Stimulated activated CD4-positive, alpha-beta T cell treated with anti-CD3 and anti-CD28 coated beads, Interleukin-4, amount 100 ng/mL, for 1 hour (primary cell): ENCODE data around the gene PXDC1.

Experiments
- DNase-seq: peaks from one replicate; pipeline ENCODE4 v3.0.0-alpha.2; 2020

The PXDC1 gene

GRCh38 chr6:3746119-3746691, 5.3 kb downstream of the PXDC1 start:
- DNase-seq = no peak

- no peak for DNase-seq
These were observed 5.9 kb downstream of the PXDC1 start for GRCh38 chr6:3745566-3746118.

- no peak for DNase-seq
These were observed 6.5 kb downstream of the PXDC1 start for GRCh38 chr6:3744901-3745470.

- no peak for DNase-seq
These were observed 7.2 kb downstream of the PXDC1 start for GRCh38 chr6:3744211-3744900.

GRCh38 chr6:3743541-3743940, 8.0 kb downstream of the PXDC1 start:
- no peak for DNase-seq

GRCh38 chr6:3742426-3743344, 8.8 kb downstream of the PXDC1 start:
- peak; percentile 92 for DNase-seq

- DNase-seq = no peak
These were observed 9.5 kb downstream of the PXDC1 start for GRCh38 chr6:3742076-3742425.

GRCh38 chr6:3741477-3741871, 10.0 kb downstream of the PXDC1 start:
- DNase-seq = no peak

GRCh38 chr6:3740551-3741476, 10.7 kb downstream of the PXDC1 start:
- DNase-seq = no peak

GRCh38 chr6:3739311-3739897, 12.1 kb downstream of the PXDC1 start:
- DNase-seq = no peak

- no peak for DNase-seq
These were observed 13.0 kb downstream of the PXDC1 start for GRCh38 chr6:3738381-3739131.

- DNase-seq = no peak
These were observed 13.7 kb downstream of the PXDC1 start for GRCh38 chr6:3737831-3738210.

GRCh38 chr6:3737149-3737830, 14.2 kb downstream of the PXDC1 start:
- no peak for DNase-seq

- no peak for DNase-seq
These were observed 16.4 kb downstream of the PXDC1 start for GRCh38 chr6:3735029-3735605.

- DNase-seq = no peak
These were observed 17.5 kb downstream of the PXDC1 start for GRCh38 chr6:3734023-3734422.

GRCh38 chr6:3733321-3733925, 18.1 kb downstream of the PXDC1 start:
- DNase-seq = no peak

- peak; percentile 67 for DNase-seq
These were observed 19.0 kb downstream of the PXDC1 start for GRCh38 chr6:3732345-3733141.

- DNase-seq = no peak
These were observed 19.8 kb downstream of the PXDC1 start for GRCh38 chr6:3731700-3732099.
